GOT3 (cell line): ENCODE results near the gene AMBP.

Source experiments
- DNase-seq: peaks from one replicate; lab custom pipeline; 2025; ENCODE audit warnings: mixed read lengths; lab: John Stamatoyannopoulos, UW

The AMBP gene

DNA sequence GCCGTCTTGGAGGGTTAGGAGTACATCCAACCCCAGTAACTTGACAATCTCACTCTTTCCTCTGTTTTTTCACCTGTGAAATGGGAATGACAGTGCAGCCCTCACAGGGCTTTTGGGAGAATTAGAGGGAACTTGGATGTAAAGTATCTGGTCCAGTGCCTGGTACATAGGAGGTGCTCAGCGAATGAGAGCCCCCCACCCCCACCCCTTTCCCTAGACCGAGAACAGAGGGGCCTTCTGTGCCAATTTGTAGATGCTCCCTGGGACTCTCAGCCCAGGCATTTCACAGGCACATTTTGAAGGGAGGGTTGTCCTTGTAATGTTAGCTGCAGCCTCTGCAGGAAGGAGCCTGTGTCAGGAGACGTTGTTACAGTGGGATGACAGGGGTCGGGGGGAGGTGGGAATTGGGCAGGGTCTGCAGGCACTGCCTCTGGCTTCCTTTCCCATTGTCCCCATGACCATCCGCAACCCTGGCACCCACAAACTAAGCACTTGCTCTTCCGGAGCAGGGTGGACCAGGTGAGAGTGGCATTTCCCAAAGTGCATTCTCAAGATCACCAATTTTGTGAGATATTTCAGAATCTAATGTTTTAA lies 47.0 kb downstream of the AMBP start:
- DNase-seq = no peak

- DNase-seq = no peak
Observed at GRCh38 chr9:114030364-114030763, 47.7 kb downstream of the AMBP start.

DNA sequence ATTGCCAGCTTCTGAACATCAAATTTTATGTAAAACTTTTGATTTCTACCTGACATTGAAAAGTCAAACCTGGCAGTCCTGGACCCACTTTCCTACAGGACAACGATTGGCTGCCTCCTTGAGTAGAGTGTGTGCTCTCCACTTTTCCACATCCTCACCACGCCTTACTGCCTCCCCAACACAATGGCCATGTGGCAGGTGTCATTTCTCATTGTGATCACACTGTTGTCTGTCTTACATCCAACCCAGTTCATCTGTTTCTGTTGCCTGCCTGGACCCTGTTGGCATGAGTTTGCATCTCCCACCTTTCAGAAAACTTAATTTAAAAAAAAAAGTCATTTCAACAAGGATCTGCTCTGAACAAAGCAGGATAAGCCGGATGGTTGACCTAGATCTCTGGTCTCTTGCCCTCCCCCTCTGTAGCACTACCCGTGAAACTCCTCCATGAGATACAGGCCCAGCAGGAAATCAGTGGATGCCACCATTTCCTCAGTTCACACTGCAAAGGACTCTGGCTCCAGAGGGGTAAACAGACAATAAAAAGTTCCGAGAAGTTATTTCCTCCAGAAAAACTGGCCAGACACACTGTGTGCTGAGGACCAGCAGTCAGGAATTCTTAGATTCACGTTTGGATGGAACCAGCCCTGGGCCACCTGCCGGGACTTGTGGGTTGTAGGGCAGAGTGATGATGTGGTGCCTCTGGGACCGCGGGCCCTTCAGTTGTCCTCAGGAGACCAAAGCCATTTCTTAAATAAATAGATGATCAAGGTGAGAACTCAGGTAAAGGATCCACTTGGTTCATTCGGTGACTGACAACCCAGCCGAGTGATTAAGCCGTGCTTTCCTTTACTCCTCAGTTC lies 48.6 kb downstream of the AMBP start:
- no peak for DNase-seq

DNA sequence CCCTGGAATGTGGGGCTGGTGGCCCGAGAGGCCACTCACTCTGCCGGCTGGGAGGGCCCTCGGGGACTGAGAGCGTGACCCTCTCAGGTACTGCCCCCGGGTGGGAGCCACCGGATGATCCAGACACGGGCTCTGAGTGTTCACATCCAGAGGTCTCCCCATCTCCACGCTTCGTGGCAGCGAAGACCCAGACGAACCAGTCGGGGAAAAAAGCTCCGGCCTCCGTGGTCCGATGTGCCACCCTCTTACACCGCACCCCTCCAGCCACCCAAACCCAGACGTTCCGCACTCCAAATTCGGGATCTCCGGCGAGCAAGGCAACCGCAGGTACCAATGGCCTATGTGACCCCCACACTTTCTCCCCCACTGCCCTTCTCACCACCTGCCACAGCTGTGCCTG lies 49.5 kb downstream of the AMBP start:
- no peak for DNase-seq

- no peak for DNase-seq
Observed at GRCh38 chr9:114027863-114028465, 50.1 kb downstream of the AMBP start.

DNA sequence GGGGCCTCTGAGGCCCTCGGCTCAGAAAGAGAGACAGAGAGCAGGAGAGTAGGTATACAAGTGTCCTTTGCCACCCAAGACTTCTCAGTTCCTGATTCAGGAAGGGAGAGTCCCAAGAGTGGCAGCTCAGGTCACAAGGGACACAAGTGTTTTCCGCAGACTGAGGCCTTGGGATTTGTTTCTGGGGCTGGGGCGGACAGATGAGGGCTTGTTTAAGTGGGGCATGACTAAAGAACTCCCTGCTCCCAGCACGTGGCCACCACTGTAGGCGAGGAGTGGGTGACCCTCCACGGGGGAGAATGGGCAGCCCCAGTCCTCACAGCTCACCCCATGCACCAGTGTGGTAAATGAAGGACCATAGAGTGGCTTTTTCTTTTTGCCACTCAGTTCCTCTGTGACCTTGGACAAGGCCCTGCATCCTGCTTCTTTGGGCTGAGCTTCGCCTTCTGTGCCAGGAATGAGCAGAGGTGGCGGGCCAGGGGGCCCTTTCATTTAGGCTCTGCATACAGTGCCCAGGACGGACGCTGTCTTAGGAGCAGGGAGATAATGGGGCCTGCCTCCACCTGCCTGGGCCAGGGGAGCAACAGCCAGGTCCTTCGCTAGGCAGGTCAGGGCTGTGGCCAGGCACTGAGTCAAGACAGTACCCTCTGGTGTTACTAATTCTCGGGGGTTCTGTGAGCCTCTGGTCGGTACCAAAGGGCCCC lies 50.8 kb downstream of the AMBP start:
- no peak for DNase-seq

- no peak for DNase-seq
Observed at GRCh38 chr9:114026335-114026734, 51.8 kb downstream of the AMBP start.

- no peak for DNase-seq
Observed at GRCh38 chr9:114025760-114026159, 52.3 kb downstream of the AMBP start.

- no peak for DNase-seq
Observed at GRCh38 chr9:114025196-114025753, 52.8 kb downstream of the AMBP start.

GRCh38 chr9:114023961-114024360 lies 54.1 kb downstream of the AMBP start:
- no peak for DNase-seq

- DNase-seq = no peak
Observed at GRCh38 chr9:114021578-114021977, 56.5 kb downstream of the AMBP start.

- DNase-seq = no peak
Observed at GRCh38 chr9:114017741-114018715, 60.1 kb downstream of the AMBP start.

- DNase-seq = no peak
Observed at GRCh38 chr9:114016629-114017423, 61.3 kb downstream of the AMBP start.

- DNase-seq = no peak
Observed at GRCh38 chr9:114016101-114016500, 62.0 kb downstream of the AMBP start.

DNA sequence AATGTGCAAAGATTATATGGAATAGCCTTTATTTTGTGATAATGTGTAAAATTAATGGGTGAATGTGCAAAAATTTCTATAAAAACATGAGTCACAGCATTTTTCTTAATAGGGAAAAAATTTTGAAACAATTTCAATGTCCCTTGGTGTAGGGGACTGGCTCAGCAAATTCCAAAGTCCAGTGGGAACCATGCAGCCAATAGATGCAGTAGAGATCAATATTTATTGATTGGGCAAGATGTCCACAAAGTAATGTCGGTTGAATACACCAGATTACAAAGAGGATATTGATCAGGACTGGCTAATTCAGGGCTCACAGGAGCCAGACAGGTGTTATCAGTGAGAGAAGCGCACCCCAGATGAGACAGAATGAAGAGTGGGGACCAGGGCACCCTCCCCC lies 62.5 kb downstream of the AMBP start:
- no peak for DNase-seq

DNA sequence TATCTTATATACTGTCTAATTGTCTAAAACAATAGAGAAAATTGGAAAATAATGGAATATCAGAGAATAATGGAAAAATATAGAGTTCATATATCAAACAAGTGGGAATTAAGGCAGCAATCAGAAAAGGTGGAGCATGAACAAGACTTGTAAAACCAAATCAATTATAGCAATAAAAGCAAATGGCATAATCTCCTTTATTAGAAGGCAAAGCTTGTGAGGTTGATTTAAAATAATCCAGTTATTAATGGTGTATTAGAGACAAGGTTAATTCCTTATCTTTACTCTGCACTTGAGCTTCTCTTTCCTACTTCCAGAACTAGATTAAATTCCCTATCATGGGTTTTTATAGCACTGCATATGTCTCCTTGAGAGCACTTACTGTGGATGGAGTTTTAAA lies 64.1 kb downstream of the AMBP start:
- DNase-seq = no peak

DNA sequence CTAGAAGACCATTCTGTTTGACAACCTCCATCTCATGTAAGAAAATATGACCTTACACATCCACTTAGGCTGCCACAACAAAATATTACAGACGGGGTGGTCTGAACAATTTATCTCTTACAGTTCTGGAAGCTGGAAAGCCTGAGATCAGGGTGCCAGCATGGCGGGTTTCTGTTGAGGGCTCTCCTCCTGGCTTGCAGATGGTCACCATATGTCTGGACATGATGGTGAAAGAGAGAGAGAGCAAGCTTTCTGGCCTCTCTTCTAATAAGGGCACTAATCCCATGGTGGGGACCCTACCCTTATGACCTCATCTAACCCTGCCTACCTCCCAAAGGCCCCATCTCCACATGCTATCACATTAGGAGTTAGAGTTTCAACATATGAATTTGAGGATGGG lies 66.0 kb downstream of the AMBP start:
- no peak for DNase-seq

DNA sequence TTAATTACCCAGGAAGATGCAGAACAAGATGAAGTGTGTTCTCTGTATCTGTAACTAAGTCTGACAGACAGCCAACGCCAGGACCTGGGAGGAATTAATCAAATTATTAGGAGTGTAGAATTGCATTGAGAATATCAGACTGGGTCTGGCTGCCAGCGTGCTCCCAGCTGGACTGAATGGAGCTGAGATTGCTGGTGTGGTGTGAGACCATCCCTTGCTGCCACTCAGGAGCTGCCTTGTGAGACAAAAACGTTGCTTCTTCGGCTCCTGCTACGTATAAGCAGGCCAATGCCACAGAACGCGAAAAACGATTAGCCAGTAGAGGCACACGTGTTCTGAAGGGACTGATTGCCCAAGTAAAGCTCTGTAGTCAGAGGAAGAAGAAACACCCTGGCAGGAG lies 66.8 kb downstream of the AMBP start:
- no peak for DNase-seq
